ENCODE measurements around the gene PNO1.
"Not testable (repeated sequence)": the region's sequence is repeated elsewhere in the genome, so short reads cannot be mapped to it uniquely, and the experiment has no call there.

PNO1 gene

GRCh38 chr2:68157402-68158133, at the start of gene PNO1:
PNO1 (plus strand) TSS chr2:68157888; CDS start chr2:68157935, 47 bp downstream.
- DNase-seq (ENCODE audit: extremely low read depth in 1 of 2, low read depth in 1 of 2) = peak; percentile 93 to 94

DNA sequence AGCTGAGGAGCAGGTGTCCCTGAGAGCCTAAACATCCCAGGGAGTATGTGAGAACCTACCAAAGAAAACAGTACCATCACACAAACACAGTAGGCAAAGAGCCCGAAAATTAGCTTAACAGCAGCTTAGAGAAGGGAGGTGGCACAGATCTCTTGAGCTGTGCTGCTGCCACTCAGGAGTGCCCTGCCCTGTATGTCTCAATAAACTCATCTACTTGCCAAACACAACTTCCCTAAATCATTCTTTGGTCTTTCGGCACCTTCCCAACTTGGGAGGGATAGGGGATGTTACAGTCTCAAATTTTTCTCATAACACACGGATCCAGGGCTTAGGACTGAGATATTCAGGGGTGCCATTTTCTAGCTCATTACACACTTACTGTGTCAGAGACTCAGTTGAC, 49.6 kb upstream of the PNO1 start:
- no peak for DNase-seq (ENCODE audit: extremely low read depth in 1 of 2, low read depth in 1 of 2)

DNA sequence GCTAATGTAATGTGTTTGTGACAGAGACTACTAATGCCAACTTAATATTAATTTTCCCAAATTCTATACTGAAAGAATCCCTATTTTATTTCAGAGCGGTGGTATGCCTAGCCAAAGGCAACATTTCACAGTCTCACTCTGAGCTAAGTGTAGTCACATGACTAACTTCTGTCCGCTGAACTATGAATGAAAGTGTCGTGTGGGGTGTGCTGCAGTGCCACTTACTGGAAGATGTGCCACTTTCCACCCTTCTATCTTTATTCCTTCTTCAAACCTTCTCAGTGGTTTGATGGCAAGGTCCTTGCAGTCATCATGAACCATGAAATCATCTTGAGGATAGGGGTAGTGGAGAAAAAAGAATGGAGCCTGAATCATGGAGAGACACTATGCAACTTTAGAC, 47.6 kb upstream of the PNO1 start:
- DNase-seq (ENCODE audit: extremely low read depth in 1 of 2, low read depth in 1 of 2) = no peak

DNA sequence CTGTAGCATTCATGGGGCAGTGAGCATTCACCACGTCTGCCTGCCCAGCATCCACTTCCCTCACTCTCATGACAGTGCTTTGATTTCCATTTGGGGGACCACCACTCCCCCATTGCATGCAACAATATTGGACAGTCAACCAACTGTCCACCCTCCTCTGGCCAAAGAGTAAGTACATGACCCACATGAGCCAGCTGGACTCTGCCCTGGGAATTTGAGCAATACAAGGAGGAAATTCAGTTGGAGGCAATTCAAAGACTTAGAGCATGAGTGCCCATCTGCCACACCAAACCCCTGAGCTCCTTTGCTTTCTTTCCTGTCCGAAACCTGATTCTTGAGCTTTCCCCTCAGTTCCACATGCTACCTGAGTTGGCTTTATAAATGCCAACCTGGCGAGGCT, 41.7 kb upstream of the PNO1 start:
- no peak for DNase-seq (ENCODE audit: extremely low read depth in 1 of 2, low read depth in 1 of 2)

GRCh38 chr2:68117922-68118321, 39.8 kb upstream of the PNO1 start:
- not testable (repeated sequence) for DNase-seq (ENCODE audit: extremely low read depth in 1 of 2, low read depth in 1 of 2)

DNA sequence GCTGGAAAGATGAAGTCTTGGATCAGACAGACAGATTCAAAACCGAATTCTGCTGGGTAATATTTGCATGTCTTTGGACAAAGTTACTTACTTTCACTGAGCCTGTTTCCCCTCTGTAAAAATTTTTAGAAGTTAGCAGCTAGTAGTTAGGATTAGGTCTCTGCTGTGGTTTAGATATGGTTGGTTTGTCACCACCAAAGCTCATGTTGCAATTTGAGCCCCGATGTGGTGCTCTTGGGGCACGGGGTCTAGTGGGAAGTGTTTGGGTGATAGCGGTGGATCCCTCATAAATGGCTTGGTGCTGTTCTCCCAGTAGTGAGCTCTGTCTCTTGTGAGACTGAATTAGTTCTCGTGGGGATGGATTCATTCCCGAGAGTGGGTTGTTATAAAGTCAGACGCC, 38.9 kb upstream of the PNO1 start:
- DNase-seq (ENCODE audit: extremely low read depth in 1 of 2, low read depth in 1 of 2) = no peak

- DNase-seq (ENCODE audit: extremely low read depth in 1 of 2, low read depth in 1 of 2) = no peak
These were observed 38.2 kb upstream of the PNO1 start for GRCh38 chr2:68119504-68119903.

DNA sequence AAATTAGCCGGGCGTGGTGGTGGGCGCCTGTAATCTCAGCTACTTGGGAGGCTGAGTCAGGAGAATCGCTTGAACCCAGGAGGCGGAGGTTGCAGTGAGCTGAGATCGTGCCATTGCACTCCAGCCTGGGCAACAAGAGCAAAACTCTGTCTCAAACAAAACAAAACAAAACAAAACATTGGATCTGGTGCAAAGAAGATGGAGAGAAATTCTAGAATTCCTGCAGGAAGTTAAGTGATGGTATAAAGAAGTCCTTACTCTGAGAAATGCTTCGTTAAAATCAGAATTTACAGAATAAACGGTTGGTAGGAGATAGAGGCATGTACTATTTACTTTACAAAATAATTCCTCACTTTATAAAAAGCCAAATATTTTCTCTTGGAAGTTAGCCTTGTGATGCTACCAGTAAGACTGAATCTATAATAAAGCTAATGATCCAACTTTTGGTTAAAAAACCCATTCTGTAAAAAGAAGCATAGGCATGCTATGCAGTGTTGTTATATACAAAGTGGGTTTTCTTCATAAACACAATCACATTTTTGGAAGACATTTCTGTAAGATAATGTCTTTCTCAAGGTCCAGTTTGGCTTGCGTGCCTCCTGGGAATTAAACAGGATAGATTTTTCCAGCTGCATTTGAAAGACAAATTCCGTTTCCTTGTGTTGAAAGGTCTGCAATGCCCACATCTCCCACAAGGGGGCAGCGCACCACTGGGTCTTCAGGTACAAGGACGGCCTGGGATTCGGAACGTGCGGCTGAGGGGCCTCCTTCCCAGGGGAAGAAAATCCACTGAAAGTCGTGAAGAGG, 35.6 kb upstream of the PNO1 start:
- peak; percentile 42 to 68 for DNase-seq (ENCODE audit: extremely low read depth in 1 of 2, low read depth in 1 of 2)

DNA sequence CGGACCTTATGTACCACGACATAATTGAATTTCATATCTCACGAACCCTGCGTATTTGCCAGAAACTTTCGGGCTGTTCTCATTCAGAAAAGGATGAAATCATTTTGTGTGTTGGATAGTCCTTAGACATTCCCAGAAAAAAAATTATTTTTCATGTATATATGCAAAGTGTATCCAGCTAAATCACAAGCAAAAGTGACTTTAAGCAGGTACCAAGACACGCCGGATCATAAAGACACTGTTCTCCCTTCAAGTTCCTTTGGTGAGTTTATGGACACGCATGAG, 35.1 kb upstream of the PNO1 start:
- no peak for DNase-seq (ENCODE audit: extremely low read depth in 1 of 2, low read depth in 1 of 2)

- no peak for DNase-seq (ENCODE audit: extremely low read depth in 1 of 2, low read depth in 1 of 2)
These were observed 33.4 kb upstream of the PNO1 start for GRCh38 chr2:68124321-68124720.

- no peak for DNase-seq (ENCODE audit: extremely low read depth in 1 of 2, low read depth in 1 of 2)
These were observed 31.9 kb upstream of the PNO1 start for GRCh38 chr2:68125821-68126220.

DNA sequence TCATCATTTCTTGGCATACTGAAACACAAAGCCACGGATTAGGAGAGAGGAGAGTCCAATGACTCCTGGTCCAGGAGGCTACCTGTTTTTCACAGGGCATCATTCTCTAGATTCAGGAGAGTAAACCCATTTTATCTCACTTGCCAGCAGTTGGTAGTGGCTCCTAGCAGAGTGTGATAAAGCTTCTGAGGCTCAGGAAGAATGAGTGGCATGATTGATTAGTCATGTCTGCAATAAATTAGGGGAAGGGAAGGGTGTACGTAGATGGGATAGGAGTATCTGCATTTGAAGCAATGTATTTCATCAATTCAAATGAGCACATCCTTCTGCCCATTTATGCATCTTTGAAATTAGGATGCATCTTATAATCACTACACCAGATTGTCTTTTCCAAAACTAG, 31.1 kb upstream of the PNO1 start:
- no peak for DNase-seq (ENCODE audit: extremely low read depth in 1 of 2, low read depth in 1 of 2)

GRCh38 chr2:68127358-68128242, 30.1 kb upstream of the PNO1 start:
- no peak for DNase-seq (ENCODE audit: extremely low read depth in 1 of 2, low read depth in 1 of 2)

DNA sequence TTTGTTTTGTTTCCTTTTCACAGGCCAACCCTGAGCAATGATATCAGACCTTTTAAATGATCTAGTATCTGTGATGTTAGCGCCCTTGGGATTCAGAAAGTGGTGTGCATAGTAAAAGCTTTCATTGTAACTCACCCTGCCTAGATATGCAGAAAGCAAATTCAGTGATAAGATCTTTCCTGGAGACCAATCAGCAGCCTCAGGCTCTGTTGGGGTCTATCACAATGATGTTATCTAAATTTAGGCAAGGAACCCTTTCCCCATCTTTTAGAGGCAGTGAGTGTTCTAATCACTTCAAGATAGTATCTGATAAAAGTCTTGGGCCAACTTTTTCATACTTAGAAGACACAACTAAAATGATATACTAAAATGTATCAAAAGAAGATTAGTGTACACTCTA, 23.6 kb upstream of the PNO1 start:
- DNase-seq (ENCODE audit: extremely low read depth in 1 of 2, low read depth in 1 of 2) = no peak

DNA sequence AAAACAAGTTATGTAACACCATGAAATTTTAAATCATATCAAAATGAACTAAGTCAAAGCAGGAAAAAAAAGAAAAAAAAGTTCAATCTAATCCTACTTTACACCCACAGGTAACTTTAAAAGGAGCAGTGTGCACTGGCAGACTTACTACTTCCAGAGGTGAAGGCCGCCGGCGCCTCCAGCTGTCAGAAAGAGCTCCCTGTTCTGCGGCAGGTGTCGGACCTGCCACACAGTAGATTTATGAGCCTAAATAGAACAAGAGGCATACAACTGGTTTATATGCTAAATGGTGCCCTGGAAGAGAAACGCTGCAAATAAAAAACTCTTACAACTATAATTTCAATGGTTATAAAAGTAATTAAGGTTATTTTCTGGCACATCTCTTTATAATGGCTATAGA, 23.1 kb upstream of the PNO1 start:
- DNase-seq (ENCODE audit: extremely low read depth in 1 of 2, low read depth in 1 of 2) = no peak

GRCh38 chr2:68135448-68136320, 22.0 kb upstream of the PNO1 start:
- DNase-seq (ENCODE audit: extremely low read depth in 1 of 2, low read depth in 1 of 2) = no peak

GRCh38 chr2:68141875-68142274, 15.8 kb upstream of the PNO1 start:
- no peak for DNase-seq (ENCODE audit: extremely low read depth in 1 of 2, low read depth in 1 of 2)

GRCh38 chr2:68151037-68151436, 6.7 kb upstream of the PNO1 start:
- no peak for DNase-seq (ENCODE audit: extremely low read depth in 1 of 2, low read depth in 1 of 2)

GRCh38 chr2:68152681-68153347, 4.9 kb upstream of the PNO1 start:
- DNase-seq (ENCODE audit: extremely low read depth in 1 of 2, low read depth in 1 of 2) = no peak

DNA sequence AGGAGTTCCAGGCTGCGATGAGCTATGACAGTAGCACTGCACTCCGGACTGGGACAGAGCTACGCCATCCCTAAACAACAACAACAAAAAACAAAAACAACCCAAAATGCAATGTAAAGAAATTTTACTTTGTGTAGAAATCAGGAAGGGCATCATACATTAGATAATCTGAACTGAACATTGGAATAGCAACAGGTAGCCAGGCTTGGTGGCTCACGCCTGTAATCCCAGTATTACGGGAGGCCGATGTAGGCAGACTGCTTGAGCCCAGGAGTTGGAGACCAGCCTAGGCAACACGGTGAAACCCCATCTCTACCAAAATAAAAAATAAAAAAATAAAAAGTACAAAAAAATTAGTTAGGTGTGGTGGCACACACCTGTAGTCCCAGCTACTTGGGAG, 2.1 kb upstream of the PNO1 start:
- no peak for DNase-seq (ENCODE audit: extremely low read depth in 1 of 2, low read depth in 1 of 2)

Data from activated CD8-positive, alpha-beta memory T cell treated with anti-CD3 and anti-CD28 coated beads for 1 hour (primary cell).